Mesothelial cell of epicardium (in vitro differentiated cells): ENCODE measurements around the gene RARS1. TPM values are rescaled to one million over a fixed set of nuclear protein-coding genes. Genes with fewer than 3 reads are reported as not detected.

Source experiments
- DNase-seq, 2 experiments: peaks; one replicate each; pipeline ENCODE4 v3.0.0; 2021; ENCODE audit warnings: low spot score in 2 of 2; ENCODE audit not compliant: unreplicated experiment in 2 of 2
- H3K27ac Mint-ChIP-seq: 2 replicates; pipeline ENCODE4 v1.8.0; 2021; ENCODE audit warnings: mixed read lengths
- H3K27me3 Mint-ChIP-seq: 2 replicates; pipeline ENCODE4 v1.8.0; 2021; ENCODE audit warnings: low read depth, mixed read lengths
- H3K36me3 Mint-ChIP-seq: 2 replicates; pipeline ENCODE4 v1.8.0; 2021; ENCODE audit warnings: mixed read lengths
- H3K4me1 Mint-ChIP-seq: 2 replicates; pipeline ENCODE4 v1.8.0; 2021; ENCODE audit warnings: mixed read lengths
- H3K4me3 Mint-ChIP-seq: 2 replicates; pipeline ENCODE4 v1.8.0; 2021; ENCODE audit warnings: mild to moderate bottlenecking, moderate library complexity, mixed read lengths
- H3K9me3 Mint-ChIP-seq: 2 replicates; pipeline ENCODE4 v1.8.0; 2021; ENCODE audit warnings: mixed read lengths
- CTCF ChIP-seq: fragments of 200-600 bp; sonication (generic); IDR thresholded peaks from one replicate; pipeline ENCODE4 v1.5.0; 2021; ENCODE audit warnings: antibody characterized with exemption; ENCODE audit not compliant: unreplicated experiment
- total RNA-seq: library from RNA; stranded (reverse); gene quantifications from 3 replicates; pipeline ENCODE4 v1.2.1, GENCODE V29; 2021

The RARS1 gene
- 93.9 to 104 TPM (median 98.2 TPM) in 3 replicates for total RNA-seq

- DNase-seq: peak; percentile 87 to 93
- H3K9me3 Mint-ChIP-seq: no peaks in the 10 kb centered on the region
- peak; percentile 87 for TF ChIP-seq CTCF
- peak within 1 kb of the TSS; percentile 100 for H3K4me3 Mint-ChIP-seq
- peaks cover 19% of the 10 kb centered on the region for H3K4me1 Mint-ChIP-seq
- H3K36me3 Mint-ChIP-seq: peaks cover 17% of the 10 kb centered on the region
- peak within 1 kb of the TSS; percentile 94 for H3K27ac Mint-ChIP-seq
- no peaks in the 10 kb centered on the region for H3K27me3 Mint-ChIP-seq
Measured at GRCh38 chr5:168486136-168486879, at the start of gene RARS1. Gene RARS1, plus strand, starts transcription at chr5:168486471. Its CDS starts 28 bp downstream, at chr5:168486499.

GRCh38 chr5:168438349-168438748 lies 47.9 kb upstream of the RARS1 start:
- no peaks in the 10 kb centered on the region for H3K9me3 Mint-ChIP-seq
- no peak for TF ChIP-seq CTCF
- no peaks in the 10 kb centered on the region for H3K27me3 Mint-ChIP-seq
- H3K4me3 Mint-ChIP-seq: no peak overlapping the region
- no peak for DNase-seq
- peaks cover 48% of the 10 kb centered on the region for H3K36me3 Mint-ChIP-seq
- H3K4me1 Mint-ChIP-seq: no peaks in the 10 kb centered on the region
- H3K27ac Mint-ChIP-seq: no peak overlapping the region

DNA sequence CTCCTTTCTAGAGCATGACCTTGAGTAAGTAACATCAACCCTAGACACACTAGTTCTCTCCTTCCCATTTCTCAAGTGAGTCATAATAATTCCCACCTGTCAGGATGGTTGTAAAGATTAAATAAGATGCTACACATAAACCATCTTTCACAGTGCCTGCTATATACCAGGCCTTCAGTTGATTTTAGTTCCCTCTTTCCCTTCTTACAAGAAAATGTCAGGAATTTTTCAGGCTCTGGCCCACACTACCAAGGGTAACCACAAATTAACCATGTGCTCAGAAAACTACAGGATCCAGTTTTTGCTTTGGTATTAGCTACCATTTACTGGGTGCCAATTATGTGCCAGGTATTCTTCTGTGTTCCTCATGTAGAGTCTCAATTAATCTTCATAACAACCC lies 42.7 kb upstream of the RARS1 start:
- Mint-ChIP-seq H3K27me3 (no peaks in the 10 kb centered on the region), H3K27ac (no peak overlapping the region), H3K36me3 (peaks cover 38% of the 10 kb centered on the region), H3K4me1 (peaks cover 12% of the 10 kb centered on the region), H3K9me3 (no peaks in the 10 kb centered on the region), H3K4me3 (no peak overlapping the region)
- TF ChIP-seq CTCF: no peak
- no peak for DNase-seq

GRCh38 chr5:168443950-168444700 lies 42.1 kb upstream of the RARS1 start:
- Mint-ChIP-seq H3K27me3 (no peaks in the 10 kb centered on the region), H3K4me3 (no peak overlapping the region), H3K9me3 (no peaks in the 10 kb centered on the region), H3K4me1 (peaks cover 15% of the 10 kb centered on the region), H3K36me3 (peaks cover 38% of the 10 kb centered on the region), H3K27ac (no peak overlapping the region)
- TF ChIP-seq CTCF: no peak
- no peak for DNase-seq

DNA sequence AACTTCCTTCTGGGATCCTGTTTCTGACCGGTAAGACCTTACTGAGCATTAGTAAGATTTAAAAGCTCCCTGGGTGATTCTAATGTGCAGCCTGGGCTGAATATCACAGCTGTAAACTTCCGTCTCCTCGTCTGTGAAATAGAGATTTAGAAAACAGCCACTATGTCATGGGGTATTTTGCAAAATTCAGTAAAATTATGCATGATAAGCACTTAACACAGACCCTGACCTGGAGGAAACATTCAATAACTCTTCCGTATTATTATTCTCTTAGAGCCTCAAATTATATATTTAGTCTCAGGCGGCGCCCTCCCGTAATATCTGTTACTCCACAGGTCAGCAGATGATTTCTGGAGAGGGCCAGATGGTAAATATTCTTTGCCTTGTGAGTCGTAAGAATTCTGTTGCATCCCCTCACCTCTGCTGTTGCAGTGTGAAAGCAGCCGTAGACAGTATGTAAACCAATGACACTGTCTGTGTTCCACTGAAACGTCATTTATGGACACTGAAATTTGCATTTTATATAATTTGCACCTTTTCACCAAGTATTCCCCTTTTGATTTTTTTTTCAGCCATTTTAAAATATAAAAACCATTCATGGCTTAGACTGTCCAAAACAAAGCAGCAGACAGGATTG lies 39.2 kb upstream of the RARS1 start:
- no peak for TF ChIP-seq CTCF
- Mint-ChIP-seq H3K36me3 (peaks cover 28% of the 10 kb centered on the region), H3K4me3 (no peak overlapping the region), H3K9me3 (no peaks in the 10 kb centered on the region), H3K4me1 (peaks cover 21% of the 10 kb centered on the region), H3K27me3 (no peaks in the 10 kb centered on the region), H3K27ac (peak overlapping the region; percentile 57)
- DNase-seq: no peak
